Mucosa of descending colon (tissue), 3 donors: ENCODE measurements around the gene APOD. TPM values are rescaled to one million over a fixed set of nuclear protein-coding genes. Genes with fewer than 3 reads are reported as not detected.

Source experiments
- ATAC-seq: fragments of 200-7000 bp; cut with Tn5 transposase; one replicate; pipeline ENCODE4 v1.9.1; 2020; ENCODE audit warnings: mild to moderate bottlenecking, moderate library complexity
- DNase-seq, 3 donors: peaks; one replicate each; pipeline ENCODE4 v3.0.0-alpha.2; 2020
- H3K36me3 ChIP-seq: fragments of 200-600 bp; one replicate; pipeline ENCODE4 v1.8.0; 2021; ENCODE audit warnings: low read depth, mild to moderate bottlenecking
- H3K4me1 ChIP-seq: fragments of 200-600 bp; one replicate; pipeline ENCODE4 v1.8.0; 2021; ENCODE audit warnings: low read depth, mild to moderate bottlenecking
- H3K4me3 ChIP-seq: fragments of 200-600 bp; one replicate; pipeline ENCODE4 v1.8.0; 2021; ENCODE audit warnings: mild to moderate bottlenecking
- H3K9me3 ChIP-seq: fragments of 200-600 bp; one replicate; pipeline ENCODE4 v1.8.0; 2021; ENCODE audit warnings: mild to moderate bottlenecking
- CTCF ChIP-seq: fragments of 200-600 bp; IDR thresholded peaks from one replicate; pipeline ENCODE4 v1.8.0; 2022; ENCODE audit warnings: antibody characterized with exemption, mild to moderate bottlenecking
- intact Hi-C, 2 donors: fragments of 100-400 bp; cut with DNase I in 1 of 2; cut with micrococcal nuclease in 1 of 2; formaldehyde crosslinking; loops; one replicate each; pipeline versions ENCODE4 v1.11.0 to v1.11.1; 2022; cut with DNase I, micrococcal nuclease
- total RNA-seq, 3 donors: library from RNA; stranded (reverse); fragmentation: NEBNext Ultra II Directional in 2 of 3; extraction: Animal tissue kit (Norgen Biotek cat#: 25700) in 2 of 3; gene quantifications; one replicate each; pipeline versions ENCODE4 v1.2.1 to v1.2.4, GENCODE V29; 2021 to 2023
- donor health status: DM: no; HTN: no; CAD: no; lungs with moderate emphysema.
- donor health status: DM: no; HTN: no; CAD: no.
- donor health status: DM: no; HTN: yes; CAD: no.

Gene APOD
- total RNA-seq, 3 donors from 2014 or later = 8.7 to 73.6 (median 10.7) TPM

GRCh38 chr3:195568630-195569029 lies 15.1 kb downstream of the APOD start:
- TF ChIP-seq CTCF = no peak
- no peak for DNase-seq

GRCh38 chr3:195566797-195567196 lies 16.9 kb downstream of the APOD start:
- ATAC-seq = peak; percentile 28
- no peak overlapping the region for H3K4me3 ChIP-seq
- H3K36me3 ChIP-seq = no peaks in the 10 kb centered on the region
- no peak for DNase-seq
- no peaks in the 10 kb centered on the region for H3K9me3 ChIP-seq
- intact Hi-C loops = no loop called here
- no peaks in the 10 kb centered on the region for H3K4me1 ChIP-seq
- TF ChIP-seq CTCF = no peak

More at GRCh38 chr3:195568630-195569029, 15.1 kb downstream of the APOD start:
- intact Hi-C loops = no loop called here
- no peak for ATAC-seq
- Histone ChIP-seq H3K36me3 (no peaks in the 10 kb centered on the region), H3K4me1 (no peaks in the 10 kb centered on the region), H3K4me3 (no peak overlapping the region), H3K9me3 (no peaks in the 10 kb centered on the region)

DNA sequence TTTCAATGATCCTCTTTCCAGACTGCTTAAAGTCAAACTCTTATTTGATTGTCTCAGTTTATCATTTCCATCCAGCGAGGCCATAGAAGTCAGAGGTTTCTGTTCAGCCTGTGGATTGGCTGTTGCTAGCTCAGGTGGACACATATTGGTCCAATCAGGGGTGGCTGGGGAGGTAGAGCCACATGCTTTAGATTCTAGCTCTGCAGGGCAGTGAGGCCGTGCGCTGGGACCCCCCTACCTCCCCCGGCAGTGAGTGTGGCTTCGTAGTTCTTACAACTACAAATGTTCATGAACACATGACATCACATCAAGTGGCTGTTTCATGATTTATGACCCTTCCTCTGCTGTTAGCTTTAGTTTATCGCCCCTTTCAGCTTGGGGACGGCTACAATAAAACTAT lies 18.0 kb downstream of the APOD start:
- Histone ChIP-seq H3K4me1 (no peaks in the 10 kb centered on the region), H3K36me3 (no peaks in the 10 kb centered on the region), H3K9me3 (no peaks in the 10 kb centered on the region), H3K4me3 (no peak overlapping the region)
- intact Hi-C loops = no loop called here
- DNase-seq (no peak), ATAC-seq (no peak)
- TF ChIP-seq CTCF = no peak

DNA sequence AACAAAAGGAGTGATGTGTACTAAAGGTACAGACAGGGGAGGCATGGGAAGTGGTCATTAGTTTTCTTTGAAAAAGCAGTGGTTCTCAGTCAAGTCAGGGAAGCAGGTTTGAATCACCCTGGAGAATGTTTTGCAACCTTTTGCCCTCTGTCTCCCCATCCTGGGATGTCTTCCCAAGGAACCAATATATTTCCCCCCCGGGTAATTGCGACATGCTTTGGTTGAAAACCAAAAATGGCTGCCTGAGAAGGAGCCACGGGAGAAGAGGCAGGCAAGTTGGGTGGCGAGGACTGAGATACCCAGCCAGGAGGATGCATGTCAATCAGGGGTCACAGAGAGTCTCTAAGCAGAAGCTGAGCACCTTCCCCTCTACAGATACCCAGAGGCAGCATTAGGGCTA lies 20.4 kb downstream of the APOD start:
- Histone ChIP-seq H3K36me3 (no peaks in the 10 kb centered on the region), H3K9me3 (no peaks in the 10 kb centered on the region), H3K4me3 (no peak overlapping the region), H3K4me1 (no peaks in the 10 kb centered on the region)
- intact Hi-C loops = no loop called here
- TF ChIP-seq CTCF = no peak
- DNase-seq = no peak
- ATAC-seq = no peak

- ATAC-seq = peak; percentile 55
- intact Hi-C loops = no loop called here
- Histone ChIP-seq H3K4me3 (no peak overlapping the region), H3K4me1 (peaks cover 8% of the 10 kb centered on the region), H3K36me3 (no peaks in the 10 kb centered on the region), H3K9me3 (no peaks in the 10 kb centered on the region)
- TF ChIP-seq CTCF = no peak
- no peak for DNase-seq
Observed at GRCh38 chr3:195559723-195560409, 23.9 kb downstream of the APOD start.
